GM21576 (cell line): ENCODE data around the gene PJVK.
A peak's percentile ranks its signal among the peaks of the same experiment; 100 is the strongest.
"Not testable (repeated sequence)": the region's sequence is repeated elsewhere in the genome, so short reads cannot be mapped to it uniquely, and the experiment has no call there.

Experiments used
- ATAC-seq: cut with Tn5 transposase; IDR thresholded peaks from one replicate; pipeline ENCODE4 v1.9.1; 2021; ENCODE audit warnings: mild to moderate bottlenecking, moderate library complexity; ENCODE audit not compliant: unreplicated experiment

PJVK gene

GRCh38 chr2:178429336-178429735 lies 21.8 kb upstream of the PJVK start:
- ATAC-seq, result no peak

GRCh38 chr2:178436662-178437061 lies 14.5 kb upstream of the PJVK start:
- no peak for ATAC-seq

DNA sequence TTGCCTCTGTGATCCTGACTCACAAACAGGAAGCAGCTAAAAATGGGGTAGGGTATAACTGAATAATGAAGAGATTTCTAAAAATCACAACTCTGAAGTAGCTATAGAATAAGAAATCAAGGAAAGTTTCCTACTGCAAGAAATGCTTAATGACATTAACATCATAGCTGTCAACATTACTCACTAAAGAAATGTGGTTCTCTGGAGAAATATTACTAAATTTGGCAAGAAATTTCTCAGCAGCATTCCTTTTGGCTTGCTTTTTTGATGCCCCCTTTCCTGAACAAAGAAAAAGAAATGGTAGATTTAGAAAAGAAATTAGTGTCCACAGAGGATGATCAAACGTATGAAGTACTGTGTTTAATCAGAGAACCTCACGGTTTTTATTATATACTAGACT lies 9.8 kb upstream of the PJVK start:
- ATAC-seq, result no peak

- ATAC-seq, result no peak
Observed at GRCh38 chr2:178448968-178449661, 2.1 kb upstream of the PJVK start.

- peak; percentile 7 for ATAC-seq
Observed at GRCh38 chr2:178449700-178450523, 1.3 kb upstream of the PJVK start.

GRCh38 chr2:178450524-178450773 lies 729 bp upstream of the PJVK start:
- peak; percentile 38 for ATAC-seq

GRCh38 chr2:178452334-178452733 lies 1.2 kb downstream of the PJVK start:
- ATAC-seq, result no peak

DNA sequence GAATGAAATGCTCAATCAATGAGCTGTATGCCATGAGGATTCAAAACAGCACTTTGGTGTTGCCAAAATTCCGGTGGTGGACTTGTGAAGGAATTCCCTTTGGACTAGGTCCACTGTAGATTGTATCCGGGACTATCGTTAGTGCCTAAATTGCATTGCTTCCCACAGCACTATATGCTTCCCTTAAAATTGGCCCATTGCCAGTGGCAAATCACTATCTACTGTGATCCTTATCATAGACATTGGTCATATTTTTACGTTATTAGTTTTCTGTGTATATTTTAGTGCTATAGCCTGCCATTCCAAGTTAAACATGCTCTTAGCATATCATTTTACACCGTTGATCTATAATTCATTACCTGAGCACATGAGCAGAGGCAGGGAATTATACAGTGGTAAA lies 1.7 kb downstream of the PJVK start:
- no peak for ATAC-seq

- no peak for ATAC-seq
Observed at GRCh38 chr2:178455947-178456346, 4.8 kb downstream of the PJVK start.

- no peak for ATAC-seq
Observed at GRCh38 chr2:178457390-178457886, 6.3 kb downstream of the PJVK start.

DNA sequence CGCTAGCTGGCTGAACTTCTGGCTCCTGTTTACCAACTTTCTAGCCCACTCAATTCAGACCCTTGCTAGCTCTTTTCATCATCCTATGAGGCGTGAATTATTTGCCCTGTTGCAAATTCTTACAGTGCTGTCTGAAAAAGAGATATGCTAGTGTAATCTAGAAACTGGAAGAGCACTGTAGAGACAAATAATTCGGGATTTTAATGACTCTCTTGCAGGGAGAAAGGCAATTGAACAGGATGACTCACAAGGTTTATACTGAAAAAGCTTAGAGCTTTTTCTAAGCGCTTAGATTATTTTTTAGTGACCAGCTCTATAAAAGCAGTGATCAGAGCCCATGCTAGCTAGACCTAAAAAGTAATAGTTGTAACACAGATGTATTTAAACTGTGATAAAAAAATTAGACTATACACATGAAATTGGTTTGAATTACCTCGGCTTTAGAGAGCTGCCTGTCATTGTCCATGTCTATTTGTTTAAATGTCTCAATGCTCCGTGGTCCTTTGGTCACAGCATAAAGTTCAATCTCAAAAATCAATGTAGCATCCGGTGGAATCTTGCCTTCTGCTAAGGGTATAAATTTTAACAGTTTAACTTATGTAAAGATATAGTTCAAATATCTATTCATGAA lies 18.2 kb downstream of the PJVK start:
- ATAC-seq, result no peak

DNA sequence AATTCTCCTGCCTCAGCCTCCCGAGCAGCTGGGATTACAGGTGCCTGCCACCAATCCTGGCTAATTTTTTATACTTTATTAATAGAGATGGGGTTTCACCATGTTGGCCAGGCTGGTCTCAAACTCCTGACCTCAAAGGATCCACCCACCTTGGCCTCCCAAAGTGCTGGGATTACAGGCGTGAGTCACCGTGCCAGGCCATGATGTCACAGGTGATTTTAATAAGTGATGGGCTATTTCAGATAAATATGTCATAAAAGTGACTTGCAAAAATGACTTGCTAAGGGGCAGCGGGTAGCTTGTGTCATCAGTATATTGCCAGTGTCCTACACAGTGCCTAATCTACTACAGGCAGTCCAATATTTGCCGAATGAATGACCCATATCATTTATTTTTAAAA lies 20.1 kb downstream of the PJVK start:
- not testable (repeated sequence) for ATAC-seq

GRCh38 chr2:178473373-178473772 lies 22.2 kb downstream of the PJVK start:
- ATAC-seq, result no peak

DNA sequence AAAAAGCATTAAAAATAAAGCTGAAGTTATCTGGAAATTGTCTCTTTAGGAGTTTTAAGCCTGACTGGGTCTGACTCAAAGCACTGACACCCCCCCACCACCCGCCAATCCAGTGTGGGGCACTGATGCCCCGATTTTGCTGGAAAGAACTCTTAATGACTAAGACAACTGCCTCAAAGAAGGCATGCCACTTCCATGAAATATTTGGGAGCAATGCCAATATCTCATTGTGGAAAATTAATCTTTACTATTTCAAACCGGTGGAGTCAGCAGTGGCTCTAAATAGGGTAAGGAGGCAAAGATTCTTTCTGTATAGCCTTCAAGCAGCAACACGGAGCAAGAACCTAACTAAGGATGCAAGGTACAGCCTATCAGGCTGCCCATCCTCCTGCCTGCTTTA lies 22.8 kb downstream of the PJVK start:
- ATAC-seq, result no peak

- ATAC-seq, result no peak
Observed at GRCh38 chr2:178474560-178474959, 23.4 kb downstream of the PJVK start.

DNA sequence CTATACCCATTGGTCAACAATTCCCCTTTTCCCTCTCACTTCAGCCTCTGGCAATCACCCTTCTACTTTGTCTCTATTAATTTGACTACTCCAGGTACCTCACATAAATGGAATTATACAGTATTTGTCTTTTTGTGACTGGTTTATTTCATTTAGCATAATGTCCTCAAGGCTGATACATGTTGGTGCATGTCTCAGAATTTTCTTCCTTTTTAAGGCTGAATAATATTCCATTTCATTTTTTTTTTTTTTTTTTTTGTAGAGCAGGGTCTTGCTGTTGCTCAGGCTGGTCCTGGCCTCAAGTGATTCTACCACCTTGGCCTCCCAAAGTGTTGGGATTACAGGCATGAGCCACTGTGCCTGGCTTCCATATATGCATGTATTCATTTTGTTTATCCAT lies 25.3 kb downstream of the PJVK start:
- ATAC-seq, result no peak

- no peak for ATAC-seq
Observed at GRCh38 chr2:178477443-178478129, 26.4 kb downstream of the PJVK start.

DNA sequence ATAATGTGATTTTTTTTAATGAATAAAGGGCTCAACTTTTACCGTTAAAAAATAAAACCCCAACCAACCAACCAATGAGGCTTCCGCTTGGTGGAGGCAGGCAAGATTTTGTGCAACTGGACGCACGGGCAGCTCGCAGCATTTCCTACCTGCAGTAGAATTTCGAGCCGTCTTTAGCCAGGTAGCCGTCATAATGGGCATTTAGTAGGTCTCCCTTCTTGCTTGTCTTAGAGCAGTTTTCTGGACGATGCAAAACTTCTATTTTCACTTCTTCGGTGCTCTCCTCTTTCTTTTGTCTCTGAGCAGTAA lies 26.9 kb downstream of the PJVK start:
- ATAC-seq, result no peak

DNA sequence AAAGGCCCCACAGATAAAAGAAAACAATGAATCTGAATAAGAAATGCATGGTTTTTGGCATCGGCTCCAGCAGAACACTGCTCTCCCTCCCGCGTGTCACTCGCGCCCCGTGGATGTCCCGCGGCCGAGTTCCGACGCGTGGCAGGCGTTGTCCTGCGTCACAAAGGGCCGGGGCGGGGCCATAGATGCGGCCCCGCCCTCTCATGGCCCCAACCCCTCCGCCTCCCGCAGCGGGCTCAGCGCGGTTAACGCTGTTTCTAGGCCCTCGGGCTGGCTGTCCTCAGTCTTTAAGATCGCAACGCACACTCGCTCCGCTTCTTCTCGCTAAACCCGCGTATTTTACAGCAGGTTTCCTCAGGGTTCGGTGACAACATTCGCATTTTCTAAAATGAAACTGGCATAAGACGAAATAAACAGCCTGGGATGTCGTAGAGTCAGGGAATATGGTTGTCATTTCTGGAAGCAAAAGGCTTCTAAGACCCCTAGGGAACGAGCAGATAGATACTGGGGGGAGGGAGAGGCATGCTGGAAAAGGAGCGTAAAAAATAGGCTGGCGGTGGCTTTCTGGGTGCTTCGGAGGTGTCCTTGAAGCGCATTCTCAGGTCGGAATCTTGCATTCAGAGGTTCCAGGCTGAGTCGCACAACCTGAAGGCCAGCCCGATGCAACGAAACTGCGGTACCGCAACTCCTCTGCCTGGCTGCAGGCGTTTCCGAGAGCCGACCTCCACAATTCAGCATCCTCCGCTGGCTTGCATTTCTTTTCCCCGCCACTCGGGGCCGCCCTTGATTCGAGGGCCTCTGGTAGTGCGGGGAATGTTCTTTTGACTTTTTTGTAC lies 27.5 kb downstream of the PJVK start, which contains the start of gene FKBP7:
Gene FKBP7 (minus strand): TSS at position 162 of the 836 bp plus-strand sequence. CDS start 101 bp downstream, at position 61.
- ATAC-seq, result peak; percentile 44

DNA sequence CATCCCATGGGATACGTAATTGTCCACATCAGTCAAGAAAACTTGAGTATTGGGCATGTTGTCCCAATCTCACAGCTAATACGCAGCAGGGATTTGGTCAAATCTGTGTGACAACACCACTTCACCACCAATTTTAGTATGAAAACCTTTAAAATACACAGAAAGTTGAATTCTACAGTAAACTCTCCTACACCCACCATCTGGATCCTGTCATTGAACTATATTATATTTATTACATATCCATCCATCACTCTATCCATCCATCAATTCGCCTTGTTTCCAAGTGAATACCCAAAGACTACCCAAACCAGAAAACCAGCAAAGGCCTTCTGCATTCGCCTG lies 28.1 kb downstream of the PJVK start:
- ATAC-seq, result no peak

DNA sequence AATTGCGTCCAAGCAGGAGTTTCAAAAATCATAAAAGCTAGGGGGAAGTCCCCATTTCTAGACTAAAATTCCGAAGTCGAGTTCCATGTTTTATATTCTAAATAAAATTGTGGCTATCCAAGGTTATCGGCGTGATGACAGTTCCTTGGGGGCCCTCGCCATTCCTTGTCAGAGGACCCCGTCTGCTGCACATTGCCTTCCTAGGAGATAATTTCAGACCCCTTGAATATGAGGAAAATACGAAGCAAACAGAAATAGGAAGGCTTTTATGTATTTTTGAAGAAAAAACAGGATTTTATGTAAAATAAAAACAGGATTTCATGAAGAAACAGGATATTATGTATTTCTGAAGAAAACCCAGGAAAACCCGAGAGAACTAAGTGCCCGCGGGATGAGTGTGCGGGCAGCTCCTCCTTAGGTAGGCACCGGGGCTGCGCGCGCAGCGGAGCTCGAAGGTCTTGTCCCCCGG lies 28.6 kb downstream of the PJVK start:
- ATAC-seq, result no peak
